ENCODE measurements around the gene MDK.
A peak's percentile ranks its signal among the peaks of the same experiment; 100 is the strongest.

The MDK gene

GRCh38 chr11:46357483-46357936 is 24.0 kb upstream of the MDK start:
- Histone ChIP-seq H3K4me2 (ENCODE audit: low read length, poor library complexity, severe bottlenecking) (no peak overlapping the region), H3K18ac (ENCODE audit: low read depth in 1 of 2, low read length in 2 of 2) (peak overlapping the region; percentile 14 to 58), H3K27me3 (ENCODE audit: control insufficient read depth in 1 of 2, insufficient read depth in 1 of 2, low read length in 2 of 2) (no peaks in the 10 kb centered on the region), H2BK5ac (ENCODE audit: low read depth, low read length, poor library complexity, severe bottlenecking) (no peak overlapping the region), H3K4me1 (ENCODE audit: control insufficient read depth, insufficient read depth, low read depth, low read length) (peaks cover 44% of the 10 kb centered on the region), H3K9me3 (ENCODE audit: control insufficient read depth, low read length) (no peaks in the 10 kb centered on the region), H2AK5ac (ENCODE audit: low read length, severe bottlenecking) (peak overlapping the region; percentile 67), H3K14ac (ENCODE audit: low read length in 2 of 2) (peak overlapping the region in 1 of 2 experiments; percentile 38), H3K36me3 (ENCODE audit: control insufficient read depth in 1 of 2, insufficient read depth in 2 of 2, low read depth in 1 of 2, low read length in 2 of 2) (peaks cover 0 to 23% of the 10 kb centered on the region in 2 experiments), H3K4me3 (ENCODE audit: insufficient read depth in 1 of 2, low read depth in 1 of 2, low read length in 2 of 2) (no peak overlapping the region), H3K79me1 (replicated peaks; ENCODE audit: low read length, poor library complexity, severe bottlenecking) (peaks cover 25% of the 10 kb centered on the region), H2AFZ (ENCODE audit: low read depth, low read length) (no peak overlapping the region), H3K23ac (ENCODE audit: low read length in 2 of 2) (no peak overlapping the region), H3K4ac (ENCODE audit: low read depth in 1 of 2, low read length in 2 of 2) (no peak overlapping the region), H4K91ac (ENCODE audit: low read length) (no peak overlapping the region), H3K27ac (ENCODE audit: low read length, poor library complexity, severe bottlenecking) (peak overlapping the region; percentile 74), H2BK120ac (ENCODE audit: low read depth, low read length) (no peak overlapping the region), H2BK15ac (ENCODE audit: low read depth, poor library complexity, severe bottlenecking) (no peak overlapping the region), H3K9ac (ENCODE audit: low read length) (no peak overlapping the region), H4K8ac (ENCODE audit: low read length) (peak overlapping the region; percentile 39), H2BK12ac (ENCODE audit: low read length in 2 of 2) (peak overlapping the region; percentile 17 to 28)
- 88% methylated on average over 11 of the region's 11 CpGs for WGBS
- no peak for DNase-seq

GRCh38 chr11:46359953-46360352 is 21.5 kb upstream of the MDK start:
- H3K4ac ChIP-seq (ENCODE audit: low read depth in 1 of 2, low read length in 2 of 2), result no peak overlapping the region
- no peak overlapping the region for H2BK12ac ChIP-seq (ENCODE audit: low read length in 2 of 2)
- no peak overlapping the region for H4K91ac ChIP-seq (ENCODE audit: low read length)
- H3K18ac ChIP-seq (ENCODE audit: low read depth in 1 of 2, low read length in 2 of 2), result no peak overlapping the region
- H4K8ac ChIP-seq (ENCODE audit: low read length), result no peak overlapping the region
- no peak overlapping the region for H2BK120ac ChIP-seq (ENCODE audit: low read depth, low read length)
- H2AFZ ChIP-seq (ENCODE audit: low read depth, low read length), result no peak overlapping the region
- no peak overlapping the region for H2BK15ac ChIP-seq (ENCODE audit: low read depth, poor library complexity, severe bottlenecking)
- H3K4me3 ChIP-seq (ENCODE audit: insufficient read depth in 1 of 2, low read depth in 1 of 2, low read length in 2 of 2), result no peak overlapping the region
- no peak overlapping the region for H3K9ac ChIP-seq (ENCODE audit: low read length)
- no peak overlapping the region for H2AK5ac ChIP-seq (ENCODE audit: low read length, severe bottlenecking)
- H3K27ac ChIP-seq (ENCODE audit: low read length, poor library complexity, severe bottlenecking), result no peak overlapping the region
- H3K36me3 ChIP-seq (ENCODE audit: control insufficient read depth in 1 of 2, insufficient read depth in 2 of 2, low read depth in 1 of 2, low read length in 2 of 2), result peaks cover 0 to 16% of the 10 kb centered on the region in 2 experiments
- no peak overlapping the region for H2BK5ac ChIP-seq (ENCODE audit: low read depth, low read length, poor library complexity, severe bottlenecking)
- peaks cover 59% of the 10 kb centered on the region for H3K4me1 ChIP-seq (ENCODE audit: control insufficient read depth, insufficient read depth, low read depth, low read length)
- H3K14ac ChIP-seq (ENCODE audit: low read length in 2 of 2), result no peak overlapping the region
- no CpG with 5 or more reads among the region's 1 CpG for WGBS
- H3K4me2 ChIP-seq (ENCODE audit: low read length, poor library complexity, severe bottlenecking), result no peak overlapping the region
- no peaks in the 10 kb centered on the region for H3K27me3 ChIP-seq (ENCODE audit: control insufficient read depth in 1 of 2, insufficient read depth in 1 of 2, low read length in 2 of 2)
- no peak for DNase-seq
- H3K23ac ChIP-seq (ENCODE audit: low read length in 2 of 2), result no peak overlapping the region
- H3K9me3 ChIP-seq (ENCODE audit: control insufficient read depth, low read length), result no peaks in the 10 kb centered on the region
- H3K79me1 ChIP-seq (replicated peaks; ENCODE audit: low read length, poor library complexity, severe bottlenecking), result peaks cover 15% of the 10 kb centered on the region

GRCh38 chr11:46360878-46361277 is 20.6 kb upstream of the MDK start:
- Histone ChIP-seq H3K9ac (ENCODE audit: low read length) (no peak overlapping the region), H3K4me1 (ENCODE audit: control insufficient read depth, insufficient read depth, low read depth, low read length) (peaks cover 60% of the 10 kb centered on the region), H4K8ac (ENCODE audit: low read length) (peak overlapping the region; percentile 9), H3K14ac (ENCODE audit: low read length in 2 of 2) (no peak overlapping the region), H3K27ac (ENCODE audit: low read length, poor library complexity, severe bottlenecking) (peak overlapping the region; percentile 71), H3K18ac (ENCODE audit: low read depth in 1 of 2, low read length in 2 of 2) (peak overlapping the region; percentile 34 to 91), H3K4ac (ENCODE audit: low read depth in 1 of 2, low read length in 2 of 2) (peak overlapping the region; percentile 1 to 79), H2AFZ (ENCODE audit: low read depth, low read length) (no peak overlapping the region), H3K4me2 (ENCODE audit: low read length, poor library complexity, severe bottlenecking) (peak overlapping the region; percentile 68), H4K91ac (ENCODE audit: low read length) (peak overlapping the region; percentile 78), H3K27me3 (ENCODE audit: control insufficient read depth in 1 of 2, insufficient read depth in 1 of 2, low read length in 2 of 2) (no peaks in the 10 kb centered on the region), H3K79me1 (replicated peaks; ENCODE audit: low read length, poor library complexity, severe bottlenecking) (peaks cover 14% of the 10 kb centered on the region), H2BK12ac (ENCODE audit: low read length in 2 of 2) (peak overlapping the region in 1 of 2 experiments; percentile 2), H3K4me3 (ENCODE audit: insufficient read depth in 1 of 2, low read depth in 1 of 2, low read length in 2 of 2) (no peak overlapping the region), H3K9me3 (ENCODE audit: control insufficient read depth, low read length) (no peaks in the 10 kb centered on the region), H2BK120ac (ENCODE audit: low read depth, low read length) (peak overlapping the region; percentile 71), H3K36me3 (ENCODE audit: control insufficient read depth in 1 of 2, insufficient read depth in 2 of 2, low read depth in 1 of 2, low read length in 2 of 2) (peaks cover 0 to 16% of the 10 kb centered on the region in 2 experiments), H2BK5ac (ENCODE audit: low read depth, low read length, poor library complexity, severe bottlenecking) (peak overlapping the region; percentile 39), H2BK15ac (ENCODE audit: low read depth, poor library complexity, severe bottlenecking) (peak overlapping the region; percentile 36), H2AK5ac (ENCODE audit: low read length, severe bottlenecking) (peak overlapping the region; percentile 38), H3K23ac (ENCODE audit: low read length in 2 of 2) (no peak overlapping the region)
- WGBS, result 76% methylated on average over 6 of the region's 7 CpGs
- peak; percentile 46 for DNase-seq

GRCh38 chr11:46361283-46362155 is 19.9 kb upstream of the MDK start:
- Histone ChIP-seq H4K8ac (ENCODE audit: low read length) (peak overlapping the region; percentile 9), H2BK12ac (ENCODE audit: low read length in 2 of 2) (peak overlapping the region; percentile 55 to 97), H2BK5ac (ENCODE audit: low read depth, low read length, poor library complexity, severe bottlenecking) (peak overlapping the region; percentile 39), H3K27ac (ENCODE audit: low read length, poor library complexity, severe bottlenecking) (peak overlapping the region; percentile 71), H2BK15ac (ENCODE audit: low read depth, poor library complexity, severe bottlenecking) (peak overlapping the region; percentile 56), H3K79me1 (replicated peaks; ENCODE audit: low read length, poor library complexity, severe bottlenecking) (peaks cover 13% of the 10 kb centered on the region), H3K14ac (ENCODE audit: low read length in 2 of 2) (peak overlapping the region in 1 of 2 experiments; percentile 82), H3K4me2 (ENCODE audit: low read length, poor library complexity, severe bottlenecking) (peak overlapping the region; percentile 68), H3K23ac (ENCODE audit: low read length in 2 of 2) (no peak overlapping the region), H3K4me1 (ENCODE audit: control insufficient read depth, insufficient read depth, low read depth, low read length) (peaks cover 57% of the 10 kb centered on the region), H3K9me3 (ENCODE audit: control insufficient read depth, low read length) (no peaks in the 10 kb centered on the region), H3K27me3 (ENCODE audit: control insufficient read depth in 1 of 2, insufficient read depth in 1 of 2, low read length in 2 of 2) (no peaks in the 10 kb centered on the region), H2AFZ (ENCODE audit: low read depth, low read length) (no peak overlapping the region), H3K4me3 (ENCODE audit: insufficient read depth in 1 of 2, low read depth in 1 of 2, low read length in 2 of 2) (peak overlapping the region in 1 of 2 experiments; percentile 7), H2BK120ac (ENCODE audit: low read depth, low read length) (peak overlapping the region; percentile 71), H3K9ac (ENCODE audit: low read length) (peak overlapping the region; percentile 29), H2AK5ac (ENCODE audit: low read length, severe bottlenecking) (peak overlapping the region; percentile 47), H3K4ac (ENCODE audit: low read depth in 1 of 2, low read length in 2 of 2) (peak overlapping the region; percentile 79 to 96), H4K91ac (ENCODE audit: low read length) (peak overlapping the region; percentile 78), H3K18ac (ENCODE audit: low read depth in 1 of 2, low read length in 2 of 2) (peak overlapping the region; percentile 34 to 91), H3K36me3 (ENCODE audit: control insufficient read depth in 1 of 2, insufficient read depth in 2 of 2, low read depth in 1 of 2, low read length in 2 of 2) (peaks cover 0 to 16% of the 10 kb centered on the region in 2 experiments)
- 44% methylated on average over 25 of the region's 26 CpGs for WGBS
- DNase-seq, result peak; percentile 76
